PC-3 (cell line): ENCODE results near the gene ACOXL. TPM values are rescaled to one million over a fixed set of nuclear protein-coding genes. Genes with fewer than 3 reads are reported as not detected.
"Not testable (repeated sequence)": the region's sequence is repeated elsewhere in the genome, so short reads cannot be mapped to it uniquely, and the experiment has no call there.

Experiments used
- ATAC-seq: fragments of 200-7000 bp; cut with Tn5 transposase; 2 replicates; pipeline ENCODE4 v1.9.1; 2020; ENCODE audit warnings: mild to moderate bottlenecking, moderate library complexity
- Bru-seq: library from RNA; stranded (reverse); fragments of 400-500 nt; gene quantifications from one replicate; lab custom pipeline; 2021; lab: Mats Ljungman, UMichigan
- BruChase-seq, 2 experiments: library from RNA; stranded (reverse); fragments of 400-500 nt; gene quantifications; one replicate each; lab custom pipeline; 2021; lab: Mats Ljungman, UMichigan
- BruUV-seq: library from RNA; stranded (reverse); fragments of 400-500 nt; replicated peaks from 2 replicates; lab custom pipeline; 2021; lab: Mats Ljungman, UMichigan
- CTCF ChIA-PET: fragments of 300-600 bp; sonication (Branson Sonifier 250); formaldehyde crosslinking; loops from one replicate; lab custom pipeline; 2022; ENCODE audit warnings: antibody characterized with exemption; lab: Charles Lee
- POLR2A ChIA-PET: fragments of 300-600 bp; sonication (Branson Sonifier 250); formaldehyde crosslinking; loops from one replicate; lab custom pipeline; 2022; ENCODE audit warnings: antibody characterized with exemption; ENCODE audit not compliant: unreplicated experiment; lab: Charles Lee
- DNase-seq: peaks from one replicate; pipeline ENCODE4 v3.0.0-alpha.2; 2015
- H2AFZ ChIP-seq: fragments of 300-600 bp; sonication (generic); 2 replicates; pipeline ENCODE4 v1.6.0; 2016; ENCODE audit warnings: antibody characterized with exemption, low read length
- H3F3A ChIP-seq: fragments of 300-600 bp; sonication (generic); one replicate; pipeline ENCODE4 v1.6.0; 2017; ENCODE audit warnings: antibody characterized with exemption, low read length, control low read depth, mild to moderate bottlenecking; ENCODE audit not compliant: unreplicated experiment
- H3K27ac ChIP-seq: fragments of 300-600 bp; sonication (generic); 2 replicates; pipeline ENCODE4 v1.5.1; 2016; ENCODE audit warnings: mild to moderate bottlenecking, low read length
- H3K27me3 ChIP-seq: fragments of 300-600 bp; sonication (generic); 2 replicates; pipeline ENCODE4 v1.6.1; 2016; ENCODE audit warnings: low read length, mixed read lengths
- H3K36me3 ChIP-seq: fragments of 300-600 bp; sonication (generic); 2 replicates; pipeline ENCODE4 v1.6.1; 2016; ENCODE audit warnings: low read depth, mixed run types, low read length, mixed read lengths
- H3K4me1 ChIP-seq: fragments of 300-600 bp; sonication (generic); 2 replicates; pipeline ENCODE4 v1.5.1; 2016; ENCODE audit warnings: low read length; ENCODE audit not compliant: insufficient read depth
- H3K4me2 ChIP-seq: fragments of 300-600 bp; sonication (generic); 2 replicates; pipeline ENCODE4 v1.6.0; 2016; ENCODE audit warnings: low read length
- H3K4me3 ChIP-seq: fragments of 300-600 bp; sonication (generic); 2 replicates; pipeline ENCODE4 v1.5.1; 2016; ENCODE audit warnings: mild to moderate bottlenecking, low read length, mixed read lengths
- H3K79me2 ChIP-seq: fragments of 300-600 bp; sonication (generic); 2 replicates; pipeline ENCODE4 v1.6.1; 2017; ENCODE audit warnings: low read length, mixed read lengths
- H3K9ac ChIP-seq: fragments of 300-600 bp; sonication (generic); 2 replicates; pipeline ENCODE4 v1.6.0; 2016; ENCODE audit warnings: mild to moderate bottlenecking, low read length
- H3K9me2 ChIP-seq: fragments of 300-600 bp; sonication (generic); replicated peaks from 2 replicates; pipeline ENCODE4 v1.6.1; 2016; ENCODE audit warnings: mixed run types, low read length, mixed read lengths
- H3K9me3 ChIP-seq: fragments of 300-600 bp; sonication (generic); 2 replicates; pipeline ENCODE4 v1.6.1; 2016; ENCODE audit warnings: low read length, mixed read lengths
- H4K20me1 ChIP-seq: fragments of 300-600 bp; sonication (generic); 2 replicates; pipeline ENCODE4 v1.6.1; 2016; ENCODE audit warnings: low read length, mixed read lengths
- EZH2 ChIP-seq: fragments of 300-600 bp; sonication (generic); IDR thresholded peaks from one replicate; pipeline ENCODE4 v1.6.1; 2017; ENCODE audit warnings: antibody characterized with exemption, mild to moderate bottlenecking, low read length; ENCODE audit not compliant: unreplicated experiment
- EZH2phosphoT487 ChIP-seq: fragments of 300-600 bp; sonication (generic); IDR thresholded peaks from 2 replicates; pipeline ENCODE4 v1.6.1; 2018; ENCODE audit warnings: mild to moderate bottlenecking, antibody characterized with exemption, low read length, borderline replicate concordance
- intact Hi-C: fragments of 100-400 bp; cut with micrococcal nuclease; formaldehyde crosslinking; loops from 2 replicates; pipeline ENCODE4 v1.9.0; 2023
- long read RNA-seq: library from polyadenylated mRNA; unstranded; transcript quantifications from one replicate; pipeline ENCODE4 v2.0.0, GENCODE V29; 2021; ENCODE audit not compliant: unreplicated experiment
- total RNA-seq: library from RNA; depleted of rRNA; stranded (reverse); fragments of >200 nt; gene quantifications from 2 replicates; pipeline ENCODE4 v1.2.3, GENCODE V29; 2014; rRNA removed
- TF ChIP-seq, protein P1 (sequence below): fragments of 300-600 bp; sonication (generic); conservative IDR thresholded peaks from 2 replicates; pipeline ENCODE4 v1.5.1; 2017; ENCODE audit warnings: antibody characterized with exemption, low read depth, mild to moderate bottlenecking, low read length

The ACOXL gene
- total RNA-seq (15.5 and 16.3 TPM in 2 replicates), Bru-seq, nascent RNA (percentile 59 among the genes with signal in this experiment), BruChase-seq, experiment 1, labeled RNA remaining after a 6-hour chase (percentile 43 among the genes with signal in this experiment), BruChase-seq, experiment 2, labeled RNA remaining after a 2-hour chase (percentile 65 among the genes with signal in this experiment)
- long read RNA-seq, transcript ACOXL-205 (18 exons, 2,373 nt), result major isoform, 14 of 49 reads
- long read RNA-seq, partial matches to known transcripts, result 7 of 49 reads
- long read RNA-seq, other reads (novel, unspliced or antisense), result 28 of 49 reads

DNA sequence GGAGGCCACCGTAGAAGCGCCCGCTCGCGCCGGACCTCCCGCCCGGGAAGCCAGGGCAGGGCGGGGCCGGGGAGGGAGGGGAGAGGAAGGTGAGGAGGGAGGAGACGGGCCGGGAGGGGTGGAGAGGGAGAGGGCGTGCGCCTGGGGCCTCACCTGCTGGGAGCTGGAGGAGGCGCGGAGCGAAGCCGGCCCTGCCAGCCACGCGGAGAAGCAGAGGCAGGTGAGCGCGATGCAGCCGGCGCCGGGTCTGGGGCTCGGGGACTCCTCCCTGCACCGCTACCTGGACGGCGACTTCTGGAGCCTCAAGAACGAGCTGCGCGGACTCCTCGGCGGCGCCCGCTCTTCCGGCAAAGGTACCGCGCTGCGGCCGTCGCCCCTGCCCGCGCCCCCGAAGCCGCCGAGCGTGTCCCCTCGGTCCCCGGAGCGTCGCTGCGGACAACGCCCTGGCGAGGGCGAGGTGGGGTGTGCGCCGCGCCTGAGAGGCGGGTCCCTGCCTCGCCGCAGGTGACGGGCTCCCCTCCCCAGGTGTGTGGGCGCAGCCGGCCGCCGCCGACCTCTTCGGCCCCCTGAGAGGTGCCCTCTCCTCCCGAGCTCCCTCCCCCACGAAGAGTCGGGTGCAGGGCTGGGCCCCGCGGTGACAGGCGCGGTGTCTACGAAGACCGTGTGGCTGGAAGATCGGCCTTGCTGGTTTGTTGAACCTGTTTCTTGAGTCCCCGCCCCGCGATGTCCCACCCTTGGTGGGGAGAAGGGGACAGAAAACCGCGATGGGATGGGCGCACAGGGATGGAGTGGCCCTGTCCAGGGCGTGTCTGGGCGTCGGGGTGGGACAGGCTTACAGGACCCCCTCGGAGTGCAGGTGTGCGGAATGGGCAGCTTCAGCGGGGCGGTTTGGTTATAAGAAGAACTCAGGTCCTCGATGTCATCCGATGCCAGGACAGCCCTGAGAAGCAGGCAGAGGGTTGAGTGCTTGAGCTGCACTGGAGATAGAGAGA, at the start of gene ACOXL:
Gene ACOXL, plus strand, starts transcription at position 152 of the 992 bp plus-strand sequence. CDS start 35,817 bp downstream, outside the sequence.
- intact Hi-C loops, result no loop called here
- H3K4me2 ChIP-seq, result peak within 1 kb of the TSS; percentile 90
- no peaks in the 10 kb centered on the region for H3F3A ChIP-seq
- DNase-seq, result peak; percentile 81
- H3K9me2 ChIP-seq, result no peaks in the 10 kb centered on the region
- ChIA-PET CTCF (no interaction called here), POLR2A (interaction anchor here (0.6 to 0.7 kb wide), 3 partner anchors 15 to 66 kb away, joined by 3 to 4 read pairs (median 4); partner anchors contain the start of gene BUB1)
- peak within 1 kb of the TSS; percentile 80 for H3K4me3 ChIP-seq
- no TSS peak for BruUV-seq
- H3K36me3 ChIP-seq, result no peaks in the 10 kb centered on the region
- no peaks in the 10 kb centered on the region for H3K27me3 ChIP-seq
- H3K4me1 ChIP-seq, result peaks cover 32% of the 10 kb centered on the region
- H4K20me1 ChIP-seq, result no peaks in the 10 kb centered on the region
- no peaks in the 10 kb centered on the region for H3K9me3 ChIP-seq
- peak; percentile 72 for ATAC-seq
- peak within 1 kb of the TSS; percentile 35 for H3K27ac ChIP-seq
- peak within 1 kb of the TSS; percentile 72 for H2AFZ ChIP-seq
- TF ChIP-seq, protein P1, sequence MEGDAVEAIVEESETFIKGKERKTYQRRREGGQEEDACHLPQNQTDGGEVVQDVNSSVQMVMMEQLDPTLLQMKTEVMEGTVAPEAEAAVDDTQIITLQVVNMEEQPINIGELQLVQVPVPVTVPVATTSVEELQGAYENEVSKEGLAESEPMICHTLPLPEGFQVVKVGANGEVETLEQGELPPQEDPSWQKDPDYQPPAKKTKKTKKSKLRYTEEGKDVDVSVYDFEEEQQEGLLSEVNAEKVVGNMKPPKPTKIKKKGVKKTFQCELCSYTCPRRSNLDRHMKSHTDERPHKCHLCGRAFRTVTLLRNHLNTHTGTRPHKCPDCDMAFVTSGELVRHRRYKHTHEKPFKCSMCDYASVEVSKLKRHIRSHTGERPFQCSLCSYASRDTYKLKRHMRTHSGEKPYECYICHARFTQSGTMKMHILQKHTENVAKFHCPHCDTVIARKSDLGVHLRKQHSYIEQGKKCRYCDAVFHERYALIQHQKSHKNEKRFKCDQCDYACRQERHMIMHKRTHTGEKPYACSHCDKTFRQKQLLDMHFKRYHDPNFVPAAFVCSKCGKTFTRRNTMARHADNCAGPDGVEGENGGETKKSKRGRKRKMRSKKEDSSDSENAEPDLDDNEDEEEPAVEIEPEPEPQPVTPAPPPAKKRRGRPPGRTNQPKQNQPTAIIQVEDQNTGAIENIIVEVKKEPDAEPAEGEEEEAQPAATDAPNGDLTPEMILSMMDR, result no peak
- peak; percentile 29 for TF ChIP-seq EZH2
- no peak for TF ChIP-seq EZH2phosphoT487
- peaks cover 49% of the 10 kb centered on the region for H3K79me2 ChIP-seq
- peak within 1 kb of the TSS; percentile 72 for H3K9ac ChIP-seq

DNA sequence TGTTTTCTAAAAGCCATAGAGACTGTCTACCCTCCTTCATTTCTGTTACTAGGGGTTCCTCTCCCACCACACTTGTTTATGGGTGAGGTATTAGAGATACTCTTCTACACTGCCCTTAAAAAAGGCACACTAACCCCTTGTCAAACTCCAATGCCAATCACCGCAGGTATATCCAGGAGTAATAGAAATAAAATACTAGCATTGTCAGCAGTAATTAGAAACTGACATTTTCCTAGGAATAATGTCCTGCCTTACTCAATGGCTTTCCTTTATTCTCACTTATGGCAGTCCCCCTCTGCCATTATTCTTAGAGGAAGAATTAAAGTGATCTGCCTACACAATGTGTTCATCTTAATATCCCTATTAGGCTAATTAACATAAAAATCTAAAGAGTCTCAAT, 49.5 kb upstream of the ACOXL start:
- intact Hi-C loops, result no loop called here
- H3K79me2 ChIP-seq, result no peaks in the 10 kb centered on the region; the same call in 1 of the 2 replicates
- no peak overlapping the region for H3K9ac ChIP-seq
- ATAC-seq (no peak), DNase-seq (no peak)
- BruUV-seq, result no TSS peak
- H3K9me3 ChIP-seq, result no peaks in the 10 kb centered on the region; the same call in 1 of the 2 replicates
- H4K20me1 ChIP-seq, result no peaks in the 10 kb centered on the region
- H3K4me2 ChIP-seq, result no peak overlapping the region
- H3K36me3 ChIP-seq, result no peaks in the 10 kb centered on the region
- H3K4me3 ChIP-seq, result no peak overlapping the region
- POLR2A ChIA-PET, result no interaction called here
- H3F3A ChIP-seq, result no peaks in the 10 kb centered on the region
- CTCF ChIA-PET, result no interaction called here
- no peak for TF ChIP-seq EZH2
- TF ChIP-seq EZH2phosphoT487, result no peak
- TF ChIP-seq, protein P1, result no peak
- H2AFZ ChIP-seq, result no peak overlapping the region
- H3K27ac ChIP-seq, result no peak overlapping the region
- H3K4me1 ChIP-seq, result peaks cover 8% of the 10 kb centered on the region
- no peaks in the 10 kb centered on the region for H3K27me3 ChIP-seq
- no peaks in the 10 kb centered on the region for H3K9me2 ChIP-seq

DNA sequence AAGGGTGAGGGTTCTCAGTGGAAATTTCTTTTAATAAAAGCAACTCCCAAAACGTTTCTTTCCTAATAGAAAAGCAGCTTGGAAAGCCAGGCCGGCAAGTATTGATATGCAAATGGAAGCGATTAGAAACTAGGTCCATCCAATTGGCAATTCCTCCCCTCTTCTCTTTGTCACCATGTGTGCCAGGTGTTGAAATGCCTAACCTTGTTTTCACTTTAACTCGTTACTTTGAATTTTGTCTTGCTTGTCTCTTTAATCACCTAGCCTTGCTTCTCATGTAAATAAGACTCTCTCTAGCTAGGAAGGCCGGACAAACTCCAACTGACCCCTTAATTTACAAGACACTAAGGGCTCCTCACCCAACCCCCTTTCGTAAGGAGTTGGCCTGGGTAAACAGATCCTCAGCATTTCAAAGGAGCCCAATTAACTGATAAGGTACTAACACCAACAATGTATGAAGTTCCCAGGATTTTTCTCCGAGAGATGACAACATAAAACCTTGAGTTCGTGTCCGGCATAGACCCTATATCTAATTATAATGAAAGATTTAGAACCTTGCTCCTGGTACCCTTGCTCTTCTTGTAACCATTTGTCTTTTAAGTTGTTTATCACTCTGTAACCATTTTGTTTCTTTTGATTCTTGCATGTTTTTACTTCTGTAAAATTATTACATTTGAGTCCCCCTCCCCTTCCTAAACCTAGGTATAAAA, 44.4 kb upstream of the ACOXL start:
- H2AFZ ChIP-seq, CTCF ChIA-PET, H3K4me1 ChIP-seq, H3K27ac ChIP-seq, ATAC-seq, H4K20me1 ChIP-seq, H3K27me3 ChIP-seq, H3K9me3 ChIP-seq, H3K4me2 ChIP-seq, H3K79me2 ChIP-seq, H3K9ac ChIP-seq, intact Hi-C loops, H3K36me3 ChIP-seq, POLR2A ChIA-PET, H3K9me2 ChIP-seq, DNase-seq, H3F3A ChIP-seq, BruUV-seq, H3K4me3 ChIP-seq: not testable (repeated sequence)
